ENCODE measurements around the gene FAM117A.
"Not testable (repeated sequence)": the region's sequence is repeated elsewhere in the genome, so short reads cannot be mapped to it uniquely, and the experiment has no call there.

Gene FAM117A

GRCh38 chr17:49764559-49765180 lies 739 bp upstream of the FAM117A start:
- FAIRE-seq (no peak), DNase-seq (ENCODE audit: insufficient read length, low spot score) (no peak)

- no peak for DNase-seq (ENCODE audit: insufficient read length, low spot score)
- FAIRE-seq: no peak
These were observed 1.6 kb downstream of the FAM117A start for GRCh38 chr17:49762151-49762941.

GRCh38 chr17:49760932-49761558 lies 2.9 kb downstream of the FAM117A start:
- FAIRE-seq (no peak), DNase-seq (ENCODE audit: insufficient read length, low spot score) (no peak)

GRCh38 chr17:49760296-49760695 lies 3.6 kb downstream of the FAM117A start:
- FAIRE-seq (no peak), DNase-seq (ENCODE audit: insufficient read length, low spot score) (no peak)

- FAIRE-seq (no peak), DNase-seq (ENCODE audit: insufficient read length, low spot score) (no peak)
These were observed 4.7 kb downstream of the FAM117A start for GRCh38 chr17:49759203-49759602.

- FAIRE-seq; DNase-seq (ENCODE audit: insufficient read length, low spot score): not testable (repeated sequence)
These were observed 5.4 kb downstream of the FAM117A start for GRCh38 chr17:49758464-49759010.

GRCh38 chr17:49757151-49757777 lies 6.7 kb downstream of the FAM117A start:
- FAIRE-seq (no peak), DNase-seq (ENCODE audit: insufficient read length, low spot score) (no peak)

GRCh38 chr17:49756323-49757150 lies 7.4 kb downstream of the FAM117A start:
- DNase-seq (ENCODE audit: insufficient read length, low spot score) (no peak), FAIRE-seq (no peak)

GRCh38 chr17:49755663-49756283 lies 8.2 kb downstream of the FAM117A start:
- DNase-seq (ENCODE audit: insufficient read length, low spot score) (no peak), FAIRE-seq (no peak)

GRCh38 chr17:49753959-49754391 lies 10.0 kb downstream of the FAM117A start:
- FAIRE-seq (no peak), DNase-seq (ENCODE audit: insufficient read length, low spot score) (no peak)

- FAIRE-seq: no peak
These were observed 11.4 kb downstream of the FAM117A start for GRCh38 chr17:49752508-49752907.

GRCh38 chr17:49749730-49750129 lies 14.2 kb downstream of the FAM117A start:
- no peak for DNase-seq (ENCODE audit: insufficient read length, low spot score)
- FAIRE-seq: no peak

More at GRCh38 chr17:49752508-49752907, 11.4 kb downstream of the FAM117A start:
- DNase-seq (ENCODE audit: insufficient read length, low spot score): no peak

- no peak for DNase-seq (ENCODE audit: insufficient read length, low spot score)
- no peak for FAIRE-seq
These were observed 15.1 kb downstream of the FAM117A start for GRCh38 chr17:49748791-49749190.

GRCh38 chr17:49748223-49748622 lies 15.7 kb downstream of the FAM117A start:
- FAIRE-seq: no peak
- no peak for DNase-seq (ENCODE audit: insufficient read length, low spot score)

GRCh38 chr17:49747632-49748031 lies 16.3 kb downstream of the FAM117A start:
- FAIRE-seq (no peak), DNase-seq (ENCODE audit: insufficient read length, low spot score) (no peak)

- DNase-seq (ENCODE audit: insufficient read length, low spot score) (no peak), FAIRE-seq (no peak)
These were observed 17.0 kb downstream of the FAM117A start for GRCh38 chr17:49746791-49747490.

- DNase-seq (ENCODE audit: insufficient read length, low spot score) (no peak), FAIRE-seq (no peak)
These were observed 18.5 kb downstream of the FAM117A start for GRCh38 chr17:49745175-49746139.

GRCh38 chr17:49742166-49742638 lies 21.7 kb downstream of the FAM117A start:
- DNase-seq (ENCODE audit: insufficient read length, low spot score): no peak
- FAIRE-seq: no peak
